ENCODE data around the gene CENPS.

- no peak for TF ChIP-seq CTCF (IDR thresholded peaks at IDR 0.05; ENCODE audit: insufficient read depth, low read length)
- no peak for TF ChIP-seq POLR2AphosphoS5 (IDR thresholded peaks at IDR 0.05; ENCODE audit: low read depth)
- TF ChIP-seq REST (IDR thresholded peaks at IDR 0.05; ENCODE audit: insufficient replicate concordance, low read depth), result no peak
- no peak for TF ChIP-seq SPI1 (IDR thresholded peaks at IDR 0.05; ENCODE audit: borderline replicate concordance, low read depth)
- no peak for TF ChIP-seq GABPA (IDR thresholded peaks at IDR 0.05; ENCODE audit: low read depth)
Measured at GRCh38 chr1:10450156-10450814, 20.1 kb downstream of the CENPS start.

Measured in HL-60 (cell line).